ENCODE results near the gene CCDC190. TPM values are rescaled to one million over a fixed set of nuclear protein-coding genes. Genes with fewer than 3 reads are reported as not detected.
A peak's percentile ranks its signal among the peaks of the same experiment; 100 is the strongest.
"Not testable (repeated sequence)": the region's sequence is repeated elsewhere in the genome, so short reads cannot be mapped to it uniquely, and the experiment has no call there.

CCDC190 gene
- total RNA-seq, 1 donor from 2014 or later, result not detected

GRCh38 chr1:162844153-162844552, 16.8 kb downstream of the CCDC190 start:
- Mint-ChIP-seq H3K36me3 (ENCODE audit: low read depth) (no peaks in the 10 kb centered on the region), H3K4me3 (no peak overlapping the region), H3K9me3 (peaks cover 9% of the 10 kb centered on the region), H3K27me3 (ENCODE audit: insufficient read depth) (peaks cover 11% of the 10 kb centered on the region), H3K27ac (no peak overlapping the region), H3K4me1 (ENCODE audit: low read depth) (no peaks in the 10 kb centered on the region)
- no peak for DNase-seq (ENCODE audit: low spot score)
- intact Hi-C loops (cut with micrococcal nuclease), result loop anchor here (10.0 kb wide), 1 partner anchor 231 kb away; no protein-coding TSS in a partner anchor

GRCh38 chr1:162840250-162840839, 20.6 kb downstream of the CCDC190 start:
- H3K9me3 Mint-ChIP-seq, result peaks cover 32% of the 10 kb centered on the region
- no peak overlapping the region for H3K27ac Mint-ChIP-seq
- DNase-seq (ENCODE audit: low spot score), result no peak
- H3K36me3 Mint-ChIP-seq (ENCODE audit: low read depth), result no peaks in the 10 kb centered on the region
- no peak overlapping the region for H3K4me3 Mint-ChIP-seq
- intact Hi-C loops (cut with micrococcal nuclease), result loop anchor here (10.0 kb wide), 1 partner anchor 234 kb away; no protein-coding TSS in a partner anchor
- H3K4me1 Mint-ChIP-seq (ENCODE audit: low read depth), result peaks cover 11% of the 10 kb centered on the region
- H3K27me3 Mint-ChIP-seq (ENCODE audit: insufficient read depth), result peaks cover 8% of the 10 kb centered on the region

GRCh38 chr1:162838863-162839262, 22.1 kb downstream of the CCDC190 start:
- H3K27ac Mint-ChIP-seq, result no peak overlapping the region
- peaks cover 19% of the 10 kb centered on the region for H3K4me1 Mint-ChIP-seq (ENCODE audit: low read depth)
- H3K36me3 Mint-ChIP-seq (ENCODE audit: low read depth), result no peaks in the 10 kb centered on the region
- H3K9me3 Mint-ChIP-seq, result peaks cover 36% of the 10 kb centered on the region
- intact Hi-C loops (cut with micrococcal nuclease), result loop anchor here (5.0 kb wide), 1 partner anchor 113 kb away; no protein-coding TSS in a partner anchor
- DNase-seq (ENCODE audit: low spot score), result no peak
- H3K4me3 Mint-ChIP-seq, result no peak overlapping the region
- H3K27me3 Mint-ChIP-seq (ENCODE audit: insufficient read depth), result peaks cover 9% of the 10 kb centered on the region

GRCh38 chr1:162835157-162835899, 25.6 kb downstream of the CCDC190 start:
- Mint-ChIP-seq H3K27me3 (ENCODE audit: insufficient read depth) (peaks cover 11% of the 10 kb centered on the region), H3K27ac (peak overlapping the region; percentile 55), H3K4me1 (ENCODE audit: low read depth) (peaks cover 19% of the 10 kb centered on the region), H3K9me3 (peaks cover 32% of the 10 kb centered on the region), H3K36me3 (ENCODE audit: low read depth) (no peaks in the 10 kb centered on the region), H3K4me3 (peak overlapping the region; percentile 41)
- intact Hi-C loops (cut with micrococcal nuclease), result loop anchor here (1.0 to 5.0 kb wide), 2 partner anchors 13 to 117 kb away; no protein-coding TSS in a partner anchor
- DNase-seq (ENCODE audit: low spot score), result peak; percentile 6

- H3K36me3 Mint-ChIP-seq (ENCODE audit: low read depth), result no peaks in the 10 kb centered on the region
These were observed 28.5 kb downstream of the CCDC190 start for GRCh38 chr1:162832470-162832869.

GRCh38 chr1:162829268-162829667, 31.7 kb downstream of the CCDC190 start:
- H3K27me3 Mint-ChIP-seq (ENCODE audit: insufficient read depth), result peaks cover 21% of the 10 kb centered on the region
- H3K36me3 Mint-ChIP-seq (ENCODE audit: low read depth), result peaks cover 1% of the 10 kb centered on the region
- peaks cover 3% of the 10 kb centered on the region for H3K9me3 Mint-ChIP-seq
- no peak for DNase-seq (ENCODE audit: low spot score)
- no peaks in the 10 kb centered on the region for H3K4me1 Mint-ChIP-seq (ENCODE audit: low read depth)
- no peak overlapping the region for H3K4me3 Mint-ChIP-seq
- intact Hi-C loops (cut with micrococcal nuclease), result no loop called here
- no peak overlapping the region for H3K27ac Mint-ChIP-seq

More at GRCh38 chr1:162832470-162832869, 28.5 kb downstream of the CCDC190 start:
- H3K4me1 Mint-ChIP-seq (ENCODE audit: low read depth), result peaks cover 19% of the 10 kb centered on the region
- peaks cover 14% of the 10 kb centered on the region for H3K9me3 Mint-ChIP-seq
- no peak for DNase-seq (ENCODE audit: low spot score)
- intact Hi-C loops (cut with micrococcal nuclease), result no loop called here
- H3K4me3 Mint-ChIP-seq, result no peak overlapping the region
- H3K27me3 Mint-ChIP-seq (ENCODE audit: insufficient read depth), result peaks cover 14% of the 10 kb centered on the region
- no peak overlapping the region for H3K27ac Mint-ChIP-seq

GRCh38 chr1:162823771-162824525, 37.0 kb downstream of the CCDC190 start:
- Mint-ChIP-seq H3K9me3 (peaks cover 3% of the 10 kb centered on the region), H3K27ac (no peak overlapping the region), H3K36me3 (ENCODE audit: low read depth) (peaks cover 3% of the 10 kb centered on the region), H3K4me3 (no peak overlapping the region), H3K27me3 (ENCODE audit: insufficient read depth) (peaks cover 19% of the 10 kb centered on the region), H3K4me1 (ENCODE audit: low read depth) (peaks cover 18% of the 10 kb centered on the region)
- no peak for DNase-seq (ENCODE audit: low spot score)
- intact Hi-C loops (cut with micrococcal nuclease), result no loop called here

GRCh38 chr1:162823231-162823630, 37.7 kb downstream of the CCDC190 start:
- no peak for DNase-seq (ENCODE audit: low spot score)
- Mint-ChIP-seq H3K4me3 (no peak overlapping the region), H3K9me3 (peaks cover 3% of the 10 kb centered on the region), H3K27me3 (ENCODE audit: insufficient read depth) (peaks cover 13% of the 10 kb centered on the region), H3K36me3 (ENCODE audit: low read depth) (peaks cover 3% of the 10 kb centered on the region), H3K4me1 (ENCODE audit: low read depth) (peaks cover 18% of the 10 kb centered on the region), H3K27ac (no peak overlapping the region)
- intact Hi-C loops (cut with micrococcal nuclease), result no loop called here

- peaks cover 13% of the 10 kb centered on the region for H3K27me3 Mint-ChIP-seq (ENCODE audit: insufficient read depth)
- H3K36me3 Mint-ChIP-seq (ENCODE audit: low read depth), result peaks cover 3% of the 10 kb centered on the region
- no peak for DNase-seq (ENCODE audit: low spot score)
- H3K9me3 Mint-ChIP-seq, result peaks cover 3% of the 10 kb centered on the region
- intact Hi-C loops (cut with micrococcal nuclease), result no loop called here
- peak overlapping the region; percentile 49 for H3K4me3 Mint-ChIP-seq
- H3K4me1 Mint-ChIP-seq (ENCODE audit: low read depth), result peaks cover 18% of the 10 kb centered on the region
- no peak overlapping the region for H3K27ac Mint-ChIP-seq
These were observed 38.4 kb downstream of the CCDC190 start for GRCh38 chr1:162822391-162823200.

GRCh38 chr1:162818666-162819065, 42.3 kb downstream of the CCDC190 start:
- DNase-seq (ENCODE audit: low spot score); H3K9me3 Mint-ChIP-seq; H3K4me3 Mint-ChIP-seq; H3K27me3 Mint-ChIP-seq (ENCODE audit: insufficient read depth); H3K27ac Mint-ChIP-seq; H3K36me3 Mint-ChIP-seq (ENCODE audit: low read depth); intact Hi-C loops (cut with micrococcal nuclease): not testable (repeated sequence)
- peaks cover 18% of the 10 kb centered on the region for H3K4me1 Mint-ChIP-seq (ENCODE audit: low read depth)

GRCh38 chr1:162818136-162818535, 42.8 kb downstream of the CCDC190 start:
- H3K36me3 Mint-ChIP-seq (ENCODE audit: low read depth); intact Hi-C loops (cut with micrococcal nuclease); H3K27ac Mint-ChIP-seq; H3K4me3 Mint-ChIP-seq; H3K27me3 Mint-ChIP-seq (ENCODE audit: insufficient read depth); H3K9me3 Mint-ChIP-seq; DNase-seq (ENCODE audit: low spot score): not testable (repeated sequence)
- peaks cover 14% of the 10 kb centered on the region for H3K4me1 Mint-ChIP-seq (ENCODE audit: low read depth)

- DNase-seq (ENCODE audit: low spot score); H3K4me3 Mint-ChIP-seq; intact Hi-C loops (cut with micrococcal nuclease); H3K27me3 Mint-ChIP-seq (ENCODE audit: insufficient read depth); H3K4me1 Mint-ChIP-seq (ENCODE audit: low read depth); H3K27ac Mint-ChIP-seq; H3K9me3 Mint-ChIP-seq: not testable (repeated sequence)
- H3K36me3 Mint-ChIP-seq (ENCODE audit: low read depth), result peaks cover 23% of the 10 kb centered on the region
These were observed 48.6 kb downstream of the CCDC190 start for GRCh38 chr1:162812357-162812756.
